K562 (cell line): ENCODE results near the gene ALOX5. TPM values are rescaled to one million over a fixed set of nuclear protein-coding genes. Genes with fewer than 3 reads are reported as not detected.

Experiments
- CREM ChIP-seq: IDR thresholded peaks from 2 replicates; pipeline ENCODE4 v1.6.1; 2014; ENCODE audit warnings: antibody characterized with exemption, low read depth
- ELF4 ChIP-seq: fragments of 450-650 bp; formaldehyde crosslinking; IDR thresholded peaks from 2 replicates; pipeline ENCODE4 v1.4.0; 2022; ENCODE audit warnings: missing genetic modification characterization
- EP300 ChIP-seq: IDR thresholded peaks from 2 replicates; pipeline ENCODE4 v1.6.1; 2012; ENCODE audit warnings: low read length, improper control_type of control experiment
- ESRRB ChIP-seq: fragments of 250-450 bp; sonication (Bioruptor Pico); IDR thresholded peaks from 2 replicates; pipeline ENCODE4 v1.5.0; 2020; ENCODE audit warnings: mild to moderate bottlenecking, moderate library complexity, borderline replicate concordance
- FOXJ2 ChIP-seq: fragments of 200-800 bp; sonication (Bioruptor generic); IDR thresholded peaks from 2 replicates; pipeline ENCODE4 v1.6.1; 2016; ENCODE audit warnings: missing genetic modification characterization, missing compliant biosample characterization
- KDM4B ChIP-seq, 2 experiments: fragments of 450-650 bp in 1 of 2; sonication (generic) in 1 of 2; IDR thresholded peaks; 2 replicates each; pipeline ENCODE4 v1.6.1; 2016 to 2017; ENCODE audit warnings: borderline replicate concordance in 2 of 2, antibody characterized with exemption in 1 of 2, low read depth in 1 of 2, mild to moderate bottlenecking in 1 of 2
- MEIS2 ChIP-seq: fragments of 450-650 bp; IDR thresholded peaks from 2 replicates; pipeline ENCODE4 v1.6.1; 2014; ENCODE audit warnings: mild to moderate bottlenecking; ENCODE audit not compliant: partially characterized antibody
- NFATC3 ChIP-seq: fragments of 450-650 bp; IDR thresholded peaks from 2 replicates; pipeline ENCODE4 v1.6.1; 2017; ENCODE audit warnings: mild to moderate bottlenecking
- NR2C2 ChIP-seq, 2 experiments: fragments of 200-800 bp in 1 of 2; sonication (Bioruptor generic) in 1 of 2; sonication (generic) in 1 of 2; formaldehyde crosslinking in 1 of 2; IDR thresholded peaks; 2 replicates each; pipeline versions ENCODE4 v1.6.1 to v1.8.0; 2016 to 2022; ENCODE audit warnings: mild to moderate bottlenecking in 1 of 2, missing compliant biosample characterization in 1 of 2, missing genetic modification characterization in 1 of 2, missing genetic modification reagents in 1 of 2
- PML ChIP-seq: IDR thresholded peaks from 2 replicates; pipeline ENCODE4 v1.6.1; 2012; ENCODE audit warnings: low read length, inconsistent platforms
- POLR2B ChIP-seq: fragments of 450-650 bp; IDR thresholded peaks from 2 replicates; pipeline ENCODE4 v1.6.1; 2018; ENCODE audit warnings: low read depth; ENCODE audit not compliant: partially characterized antibody
- PTRF ChIP-seq: fragments of 450-650 bp; IDR thresholded peaks from 2 replicates; pipeline ENCODE4 v1.6.1; 2016; ENCODE audit warnings: mild to moderate bottlenecking, missing genetic modification characterization, missing compliant biosample characterization
- SP2 ChIP-seq: IDR thresholded peaks from 2 replicates; pipeline ENCODE4 v1.6.1; 2011; ENCODE audit warnings: mild to moderate bottlenecking, low read depth, low read length, moderate library complexity; ENCODE audit not compliant: poor library complexity, severe bottlenecking; ENCODE audit errors: extremely low read depth
- TCF7 ChIP-seq: sonication (generic); IDR thresholded peaks from 2 replicates; pipeline ENCODE4 v1.6.1; 2016; ENCODE audit warnings: antibody characterized with exemption, borderline replicate concordance
- TOE1 ChIP-seq, 2 experiments: fragments of 450-650 bp in 1 of 2; sonication (generic) in 1 of 2; formaldehyde crosslinking in 1 of 2; IDR thresholded peaks; 2 replicates each; pipeline versions ENCODE4 v1.7.1 to v1.8.0; 2016 to 2022; ENCODE audit warnings: borderline replicate concordance in 2 of 2, mild to moderate bottlenecking in 2 of 2, antibody characterized with exemption in 1 of 2, inconsistent platforms in 1 of 2, low read depth in 1 of 2, missing genetic modification reagents in 1 of 2, moderate library complexity in 1 of 2
- ZFP30 ChIP-seq: fragments of 250-450 bp; sonication (Bioruptor Pico); IDR thresholded peaks from 2 replicates; pipeline ENCODE4 v1.8.0; 2022; ENCODE audit warnings: moderate library complexity, mild to moderate bottlenecking, inconsistent platforms, borderline replicate concordance
- ZNF134 ChIP-seq: fragments of 250-450 bp; sonication (Bioruptor Pico); conservative IDR thresholded peaks from 2 replicates; pipeline ENCODE4 v1.4.0; 2020
- ZNF140 ChIP-seq: fragments of 250-450 bp; sonication (Bioruptor Pico); IDR thresholded peaks from 2 replicates; pipeline ENCODE4 v1.8.0; 2021; ENCODE audit warnings: moderate library complexity, mild to moderate bottlenecking, inconsistent platforms
- ZNF165 ChIP-seq: fragments of 250-450 bp; sonication (Bioruptor Pico); IDR thresholded peaks from 2 replicates; pipeline ENCODE4 v1.4.0; 2020; ENCODE audit warnings: borderline replicate concordance
- ZNF212 ChIP-seq: fragments of 450-650 bp; formaldehyde crosslinking; IDR thresholded peaks from 2 replicates; pipeline ENCODE4 v1.4.0; 2020; ENCODE audit warnings: mild to moderate bottlenecking
- ZNF23 ChIP-seq: fragments of 250-450 bp; sonication (Bioruptor Pico); IDR thresholded peaks from 2 replicates; pipeline ENCODE4 v1.4.0; 2020; ENCODE audit warnings: mild to moderate bottlenecking
- ZNF239 ChIP-seq: fragments of 250-450 bp; sonication (Bioruptor Pico); IDR thresholded peaks from 2 replicates; pipeline ENCODE4 v1.4.0; 2020; ENCODE audit warnings: mild to moderate bottlenecking
- ZNF586 ChIP-seq: fragments of 450-650 bp; formaldehyde crosslinking; conservative IDR thresholded peaks from 2 replicates; pipeline ENCODE4 v1.4.0; 2020; ENCODE audit warnings: mild to moderate bottlenecking, moderate library complexity
- ZNF766 ChIP-seq: fragments of 200-800 bp; sonication (Bioruptor generic); conservative IDR thresholded peaks from 2 replicates; pipeline ENCODE4 v1.6.1; 2016; ENCODE audit warnings: missing genetic modification characterization, missing compliant biosample characterization
- polyA plus RNA-seq, 8 experiments: library from polyadenylated mRNA; depleted of rRNA in 4 of 8; stranded (reverse) in 5 of 8; unstranded in 3 of 8; fragments of >200 nt; fragmentation: Nextera tagmentation in 2 of 8; fragmentation: Illumina TruSeq in 1 of 8; extraction: Ambion mirVana in 2 of 8; extraction: Trizol in 1 of 8; gene quantifications; 2 replicates each; pipeline versions ENCODE4 v1.2.1 to v1.2.3, GENCODE V29; 2011 to 2014; ENCODE audit warnings: inconsistent platforms in 1 of 8, missing spikeins in 1 of 8
- total RNA-seq, 7 experiments: library from RNA; depleted of rRNA in 6 of 7; stranded (reverse); fragments of >200 nt in 6 of 7; fragmentation: Illumina TruSeq in 2 of 7; extraction: Trizol in 2 of 7; gene quantifications; 2 replicates each; pipeline versions ENCODE4 v1.2.1 to v1.2.3, GENCODE V29; 2011 to 2021; ENCODE audit warnings: low replicate concordance in 1 of 7
- TF ChIP-seq, protein P1 (sequence below), 2 experiments: fragments of 200-800 bp in 1 of 2; sonication (Bioruptor generic) in 1 of 2; sonication (generic) in 1 of 2; formaldehyde crosslinking in 1 of 2; IDR thresholded peaks in 1 of 2; conservative IDR thresholded peaks in 1 of 2; 2 replicates each; pipeline versions ENCODE4 v1.5.0 to v1.6.1; 2016 to 2020; ENCODE audit warnings: missing compliant biosample characterization in 1 of 2, missing genetic modification characterization in 1 of 2, missing genetic modification reagents in 1 of 2

ALOX5 gene
- total and polyA plus RNA-seq, 9 of the 15 experiments (the other 6 are each of a cell fraction or from before 2014, with no cell fraction given): 0.10 to 2.4 (median 1.4) TPM

DNA sequence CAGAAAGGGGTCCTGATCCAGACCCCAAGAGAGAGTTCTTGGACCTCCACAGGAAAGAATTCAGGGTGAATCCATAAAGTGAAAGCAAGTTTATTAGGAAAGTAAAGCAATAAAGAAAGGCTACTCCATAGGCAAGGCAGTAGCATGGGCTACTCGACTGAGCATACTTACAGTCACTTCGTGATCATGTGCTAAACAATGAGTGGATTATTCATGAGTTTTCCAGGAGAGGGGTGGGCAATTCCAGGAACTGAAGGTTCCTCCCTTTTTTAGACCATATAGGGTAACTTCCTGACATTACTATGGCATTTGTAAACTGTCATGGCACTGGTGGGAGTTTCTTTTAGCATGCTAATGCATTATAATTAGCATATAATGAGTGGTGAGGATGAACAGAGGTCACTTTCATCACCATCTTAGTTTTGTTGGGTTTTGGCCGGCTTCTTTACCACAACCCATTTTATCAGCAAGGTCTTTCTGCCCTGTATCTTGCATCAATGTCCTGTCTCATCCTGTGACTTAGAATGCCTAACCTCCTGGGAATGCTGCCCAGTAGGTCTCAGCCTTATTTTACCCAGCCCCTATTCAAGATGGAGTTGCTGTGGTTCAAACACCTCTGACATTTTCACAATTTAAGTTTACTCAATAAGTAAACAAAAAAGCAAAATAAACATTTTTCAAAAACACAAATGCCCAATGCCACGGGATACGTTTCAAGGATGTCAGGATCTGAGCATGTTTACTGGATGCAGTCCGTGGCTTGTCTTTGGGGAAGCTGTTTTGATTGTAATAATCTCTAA lies 37.0 kb downstream of the ALOX5 start (continued):
- peak; percentile 93 for TF ChIP-seq ESRRB (CRISPR knock-in tag)
- TF ChIP-seq TOE1 (IDR thresholded peaks at IDR 0.05; ENCODE audit: borderline replicate concordance): peak; percentile 82; the same call in 1 of the 2 replicates
- no peak for TF ChIP-seq TOE1 (CRISPR knock-in tag; IDR thresholded peaks at IDR 0.05; ENCODE audit: borderline replicate concordance, low read depth)
- peak; percentile 93 for TF ChIP-seq ZNF586 (CRISPR knock-in tag)
- peak; percentile 98 for TF ChIP-seq PTRF (tag)
- TF ChIP-seq ZNF239 (CRISPR knock-in tag): peak; percentile 96
- TF ChIP-seq ELF4 (CRISPR knock-in tag): peak; percentile 97
- TF ChIP-seq, protein P1, sequence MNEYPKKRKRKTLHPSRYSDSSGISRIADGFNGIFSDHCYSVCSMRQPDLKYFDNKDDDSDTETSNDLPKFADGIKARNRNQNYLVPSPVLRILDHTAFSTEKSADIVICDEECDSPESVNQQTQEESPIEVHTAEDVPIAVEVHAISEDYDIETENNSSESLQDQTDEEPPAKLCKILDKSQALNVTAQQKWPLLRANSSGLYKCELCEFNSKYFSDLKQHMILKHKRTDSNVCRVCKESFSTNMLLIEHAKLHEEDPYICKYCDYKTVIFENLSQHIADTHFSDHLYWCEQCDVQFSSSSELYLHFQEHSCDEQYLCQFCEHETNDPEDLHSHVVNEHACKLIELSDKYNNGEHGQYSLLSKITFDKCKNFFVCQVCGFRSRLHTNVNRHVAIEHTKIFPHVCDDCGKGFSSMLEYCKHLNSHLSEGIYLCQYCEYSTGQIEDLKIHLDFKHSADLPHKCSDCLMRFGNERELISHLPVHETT (CRISPR knock-in tag; conservative IDR thresholded peaks at IDR 0.05 in 1 of 2, IDR thresholded peaks at IDR 0.05 in 1 of 2): peak in 1 of 2 experiments; percentile 99; a peak in 2 of 4 replicates
- TF ChIP-seq SP2: no peak
- TF ChIP-seq EP300: peak; percentile 60
- TF ChIP-seq ZNF165: peak; percentile 98
- TF ChIP-seq NR2C2 (CRISPR knock-in tag; IDR thresholded peaks at IDR 0.05): no peak
- peak; percentile 94 for TF ChIP-seq NR2C2 (tag; IDR thresholded peaks at IDR 0.05)
- no peak for TF ChIP-seq TCF7
- TF ChIP-seq ZNF212: peak; percentile 91; the same call in 1 of the 2 replicates
- no peak; a peak in 1 of 4 replicates for TF ChIP-seq KDM4B (IDR thresholded peaks at IDR 0.05; ENCODE audit: borderline replicate concordance in 2 of 2, low read depth in 1 of 2)
- TF ChIP-seq ZNF140 (CRISPR knock-in tag): no peak
- no peak for TF ChIP-seq ZFP30 (CRISPR knock-in tag)
- peak; percentile 92 for TF ChIP-seq POLR2B
- no peak for TF ChIP-seq NFATC3
- TF ChIP-seq MEIS2: peak; percentile 90
- peak; percentile 92 for TF ChIP-seq ZNF23 (CRISPR knock-in tag)
- peak; percentile 77 for TF ChIP-seq FOXJ2 (tag)
- TF ChIP-seq ZNF766 (CRISPR knock-in tag): peak; percentile 100
- TF ChIP-seq CREM: peak; percentile 41; the same call in 1 of the 2 replicates
- peak; percentile 92 for TF ChIP-seq ZNF134 (CRISPR knock-in tag)
- TF ChIP-seq PML: peak; percentile 62; the same call in 1 of the 2 replicates
